Measurements from ENCODE around the gene CTNNBL1. TPM values are rescaled to one million over a fixed set of nuclear protein-coding genes. Genes with fewer than 3 reads are reported as not detected.

Gene CTNNBL1
- total RNA-seq, 1 experiment from 2014 or later: 71.2 TPM

- no peak for TF ChIP-seq SIN3A (IDR thresholded peaks at IDR 0.05; ENCODE audit: borderline replicate concordance, insufficient read depth, low read depth, low read length)
- CTCF ChIA-PET: no interaction called here
- in situ Hi-C loops (cut with HindIII; ENCODE audit: low pct_unique_long_range_greater_than_20kb, low sequenced_read_pairs): no loop called here
- H3K4me1 ChIP-seq (ENCODE audit: control insufficient read depth, insufficient read depth, low read length): no peaks in the 10 kb centered on the region
- peaks cover 6% of the 10 kb centered on the region for H3K36me3 ChIP-seq (ENCODE audit: control insufficient read depth, insufficient read depth, low read length)
- H3K27ac ChIP-seq (ENCODE audit: low read length): no peak overlapping the region
- H3K27me3 ChIP-seq (ENCODE audit: control insufficient read depth, insufficient read depth, low read length): no peaks in the 10 kb centered on the region
- no TSS peak for BruUV-seq (replicated peaks)
- ATAC-seq: no peak
- DNase-seq (ENCODE audit: low read depth, low spot score): no peak
- POLR2A ChIA-PET: no interaction called here
- intact Hi-C loops (cut with micrococcal nuclease; ENCODE audit: unreplicated experiment): no loop called here
- no peaks in the 10 kb centered on the region for H3K9me3 ChIP-seq (ENCODE audit: control insufficient read depth, insufficient read depth, low read depth, low read length)
- no peak overlapping the region for H3K4me3 ChIP-seq (ENCODE audit: low read depth in 2 of 2, low read length in 2 of 2)
Observed at GRCh38 chr20:37773291-37773826, 79.5 kb downstream of the CTNNBL1 start.

- Histone ChIP-seq H3K27ac (ENCODE audit: low read length) (no peak overlapping the region), H3K36me3 (ENCODE audit: control insufficient read depth, insufficient read depth, low read length) (peaks cover 6% of the 10 kb centered on the region), H3K4me3 (ENCODE audit: low read depth in 2 of 2, low read length in 2 of 2) (no peak overlapping the region), H3K9me3 (ENCODE audit: control insufficient read depth, insufficient read depth, low read depth, low read length) (no peaks in the 10 kb centered on the region), H3K27me3 (ENCODE audit: control insufficient read depth, insufficient read depth, low read length) (no peaks in the 10 kb centered on the region), H3K4me1 (ENCODE audit: control insufficient read depth, insufficient read depth, low read length) (no peaks in the 10 kb centered on the region)
- ChIA-PET CTCF (no interaction called here), POLR2A (interaction anchor here (0.6 kb wide), 1 partner anchor 93 kb away, joined by 3 read pairs; no protein-coding TSS in a partner anchor)
- intact Hi-C loops (cut with micrococcal nuclease; ENCODE audit: unreplicated experiment) (no loop called here), in situ Hi-C loops (cut with HindIII; ENCODE audit: low pct_unique_long_range_greater_than_20kb, low sequenced_read_pairs) (no loop called here)
- no TSS peak for BruUV-seq (replicated peaks)
- ATAC-seq (no peak), DNase-seq (ENCODE audit: low read depth, low spot score) (no peak)
- TF ChIP-seq TCF7L2 (IDR thresholded peaks at IDR 0.05; ENCODE audit: low read depth, low read length) (no peak), CTCF (IDR thresholded peaks at IDR 0.05) (no peak), POLR2AphosphoS5 (IDR thresholded peaks at IDR 0.05; ENCODE audit: low read depth, low read length) (no peak), SIN3A (IDR thresholded peaks at IDR 0.05; ENCODE audit: borderline replicate concordance, insufficient read depth, low read depth, low read length) (no peak), REST (IDR thresholded peaks at IDR 0.05; ENCODE audit: insufficient read depth in 1 of 2, low read depth in 2 of 2, low read length in 1 of 2) (no peak)
Observed at GRCh38 chr20:37774156-37774555, 80.3 kb downstream of the CTNNBL1 start.

GRCh38 chr20:37775200-37775599, 81.4 kb downstream of the CTNNBL1 start:
- no TSS peak for BruUV-seq (replicated peaks)
- Histone ChIP-seq H3K4me3 (ENCODE audit: low read depth in 2 of 2, low read length in 2 of 2) (no peak overlapping the region), H3K4me1 (ENCODE audit: control insufficient read depth, insufficient read depth, low read length) (no peaks in the 10 kb centered on the region), H3K27me3 (ENCODE audit: control insufficient read depth, insufficient read depth, low read length) (no peaks in the 10 kb centered on the region), H3K36me3 (ENCODE audit: control insufficient read depth, insufficient read depth, low read length) (peaks cover 3% of the 10 kb centered on the region), H3K9me3 (ENCODE audit: control insufficient read depth, insufficient read depth, low read depth, low read length) (no peaks in the 10 kb centered on the region), H3K27ac (ENCODE audit: low read length) (no peak overlapping the region)
- no peak for DNase-seq (ENCODE audit: low read depth, low spot score)
- TF ChIP-seq CTCF (IDR thresholded peaks at IDR 0.05) (no peak), REST (IDR thresholded peaks at IDR 0.05; ENCODE audit: insufficient read depth in 1 of 2, low read depth in 2 of 2, low read length in 1 of 2) (no peak), SIN3A (IDR thresholded peaks at IDR 0.05; ENCODE audit: borderline replicate concordance, insufficient read depth, low read depth, low read length) (no peak), TCF7L2 (IDR thresholded peaks at IDR 0.05; ENCODE audit: low read depth, low read length) (no peak), POLR2AphosphoS5 (IDR thresholded peaks at IDR 0.05; ENCODE audit: low read depth, low read length) (no peak)
- no peak for ATAC-seq
- in situ Hi-C loops (cut with HindIII; ENCODE audit: low pct_unique_long_range_greater_than_20kb, low sequenced_read_pairs) (no loop called here), intact Hi-C loops (cut with micrococcal nuclease; ENCODE audit: unreplicated experiment) (no loop called here)
- POLR2A ChIA-PET: no interaction called here
- CTCF ChIA-PET: no interaction called here

All from Panc1 (cell line).